ENCODE data around the gene CADM2. TPM values are rescaled to one million over a fixed set of nuclear protein-coding genes. Genes with fewer than 3 reads are reported as not detected.

The CADM2 gene
- total RNA-seq, 1 experiment from 2014 or later = 0.47 TPM

GRCh38 chr3:85053626-85054025, 94.8 kb downstream of the CADM2 start:
- ATAC-seq (no peak), DNase-seq (no peak)
- H3K79me2 ChIP-seq (ENCODE audit: low read length) = no peaks in the 10 kb centered on the region
- intact Hi-C loops (cut with micrococcal nuclease) = no loop called here
- H3K27ac ChIP-seq (ENCODE audit: low read length) = no peak overlapping the region
- TF ChIP-seq EZH2phosphoT487 (IDR thresholded peaks at IDR 0.05; ENCODE audit: borderline replicate concordance, low read length) = no peak
- TF ChIP-seq CTCF (conservative IDR thresholded peaks at IDR 0.05; ENCODE audit: low read depth, low read length) = no peak
- TF ChIP-seq EZH2 (IDR thresholded peaks at IDR 0.05; ENCODE audit: low read length, unreplicated experiment) = no peak
- H3K36me3 ChIP-seq (ENCODE audit: low read depth, low read length) = no peaks in the 10 kb centered on the region
- ChIA-PET CTCF (no interaction called here), POLR2A (ENCODE audit: unreplicated experiment) (no interaction called here)
- no peaks in the 10 kb centered on the region for H4K20me1 ChIP-seq (ENCODE audit: low read length)
- no peaks in the 10 kb centered on the region for H3K9me3 ChIP-seq (ENCODE audit: low read length)
- no peak overlapping the region for H3K9ac ChIP-seq (ENCODE audit: low read length)
- no peak overlapping the region for H3K4me3 ChIP-seq (ENCODE audit: low read length)
- H3K4me2 ChIP-seq (ENCODE audit: low read length) = no peak overlapping the region
- H3K9me2 ChIP-seq (replicated peaks; ENCODE audit: low read length) = no peaks in the 10 kb centered on the region
- H2AFZ ChIP-seq (ENCODE audit: low read length) = no peak overlapping the region
- no TSS peak for BruUV-seq (replicated peaks)
- H3K27me3 ChIP-seq (ENCODE audit: low read length) = no peaks in the 10 kb centered on the region
- H3F3A ChIP-seq (ENCODE audit: low read length, unreplicated experiment) = no peaks in the 10 kb centered on the region
- H3K4me1 ChIP-seq (ENCODE audit: insufficient read depth, low read length) = no peaks in the 10 kb centered on the region

- no peak overlapping the region for H3K4me2 ChIP-seq (ENCODE audit: low read length)
- intact Hi-C loops (cut with micrococcal nuclease) = no loop called here
Observed at GRCh38 chr3:85054579-85054978, 95.8 kb downstream of the CADM2 start.

GRCh38 chr3:85068911-85069310, 110.1 kb downstream of the CADM2 start:
- ChIA-PET CTCF (no interaction called here), POLR2A (ENCODE audit: unreplicated experiment) (no interaction called here)
- TF ChIP-seq EZH2phosphoT487 (IDR thresholded peaks at IDR 0.05; ENCODE audit: borderline replicate concordance, low read length) = no peak
- no peak for TF ChIP-seq EZH2 (IDR thresholded peaks at IDR 0.05; ENCODE audit: low read length, unreplicated experiment)
- TF ChIP-seq CTCF (conservative IDR thresholded peaks at IDR 0.05; ENCODE audit: low read depth, low read length) = no peak
- Histone ChIP-seq H3K4me3 (ENCODE audit: low read length) (no peak overlapping the region), H3K36me3 (ENCODE audit: low read depth, low read length) (no peaks in the 10 kb centered on the region), H3K27ac (ENCODE audit: low read length) (no peak overlapping the region), H4K20me1 (ENCODE audit: low read length) (no peaks in the 10 kb centered on the region), H3K4me2 (ENCODE audit: low read length) (no peak overlapping the region), H3K9ac (ENCODE audit: low read length) (no peak overlapping the region), H3K9me2 (replicated peaks; ENCODE audit: low read length) (no peaks in the 10 kb centered on the region), H3K4me1 (ENCODE audit: insufficient read depth, low read length) (no peaks in the 10 kb centered on the region), H3F3A (ENCODE audit: low read length, unreplicated experiment) (no peaks in the 10 kb centered on the region), H2AFZ (ENCODE audit: low read length) (no peak overlapping the region), H3K9me3 (ENCODE audit: low read length) (no peaks in the 10 kb centered on the region), H3K27me3 (ENCODE audit: low read length) (no peaks in the 10 kb centered on the region), H3K79me2 (ENCODE audit: low read length) (no peaks in the 10 kb centered on the region)
- no peak for DNase-seq
- intact Hi-C loops (cut with micrococcal nuclease) = no loop called here
- ATAC-seq = no peak
- BruUV-seq (replicated peaks) = no TSS peak

More at GRCh38 chr3:85054579-85054978, 95.8 kb downstream of the CADM2 start:
- no peak for TF ChIP-seq EZH2phosphoT487 (IDR thresholded peaks at IDR 0.05; ENCODE audit: borderline replicate concordance, low read length)
- TF ChIP-seq CTCF (conservative IDR thresholded peaks at IDR 0.05; ENCODE audit: low read depth, low read length) = no peak
- no peak for TF ChIP-seq EZH2 (IDR thresholded peaks at IDR 0.05; ENCODE audit: low read length, unreplicated experiment)
- H3K9me3 ChIP-seq (ENCODE audit: low read length) = no peaks in the 10 kb centered on the region
- H3K27ac ChIP-seq (ENCODE audit: low read length) = no peak overlapping the region
- DNase-seq = no peak
- CTCF ChIA-PET = no interaction called here
- H3K4me3 ChIP-seq (ENCODE audit: low read length) = no peak overlapping the region
- H3K36me3 ChIP-seq (ENCODE audit: low read depth, low read length) = no peaks in the 10 kb centered on the region
- no peak overlapping the region for H2AFZ ChIP-seq (ENCODE audit: low read length)
- BruUV-seq (replicated peaks) = no TSS peak
- POLR2A ChIA-PET (ENCODE audit: unreplicated experiment) = no interaction called here
- no peaks in the 10 kb centered on the region for H3F3A ChIP-seq (ENCODE audit: low read length, unreplicated experiment)
- no peak for ATAC-seq
- no peaks in the 10 kb centered on the region for H3K4me1 ChIP-seq (ENCODE audit: insufficient read depth, low read length)
- H3K79me2 ChIP-seq (ENCODE audit: low read length) = no peaks in the 10 kb centered on the region
- no peaks in the 10 kb centered on the region for H3K27me3 ChIP-seq (ENCODE audit: low read length)
- H3K9me2 ChIP-seq (replicated peaks; ENCODE audit: low read length) = no peaks in the 10 kb centered on the region
- H4K20me1 ChIP-seq (ENCODE audit: low read length) = no peaks in the 10 kb centered on the region
- no peak overlapping the region for H3K9ac ChIP-seq (ENCODE audit: low read length)
